GM10248 (cell line): ENCODE results near the gene SMAD6.

Experiments used
- CTCF ChIA-PET: fragments of 300-600 bp; sonication (Branson Sonifier 250); formaldehyde crosslinking; extraction: SDS; loops from one replicate; lab custom pipeline; 2021; ENCODE audit warnings: antibody characterized with exemption; lab: Yijun Ruan, JAX
- POLR2A ChIA-PET: fragments of 350-650 bp; sonication (Branson Sonifier 250); formaldehyde crosslinking; extraction: SDS; loops from one replicate; lab custom pipeline; 2020; ENCODE audit warnings: antibody characterized with exemption; lab: Yijun Ruan, JAX
- DNase-seq: peaks from one replicate; pipeline ENCODE4 v3.0.0; 2012; ENCODE audit errors: extremely low spot score
- CTCF ChIP-seq: IDR thresholded peaks from 2 replicates; pipeline ENCODE4 v1.5.1; 2012; ENCODE audit warnings: mild to moderate bottlenecking, low read depth; ENCODE audit errors: extremely low read depth, missing control alignments, control extremely low read depth

SMAD6 gene

GRCh38 chr15:66831801-66832390 lies 129.9 kb downstream of the SMAD6 start:
- ChIA-PET CTCF (no interaction called here), POLR2A (no interaction called here)
- no peak for DNase-seq
- no peak for TF ChIP-seq CTCF
